Astrocyte of the spinal cord (primary cell): ENCODE results near the gene PITPNC1.

Experiments
- DNase-seq: peaks from one replicate; pipeline ENCODE4 v3.0.0; 2011; ENCODE audit warnings: low read depth, low spot score
- H3K4me3 ChIP-seq: 2 replicates; pipeline ENCODE4 v1.5.1; 2011; ENCODE audit warnings: low read depth, mild to moderate bottlenecking, low read length, moderate library complexity
- in situ Hi-C: cut with HindIII; loops from 2 replicates; pipeline ENCODE4 v1.10.0; 2017; ENCODE audit warnings: low sequenced_read_pairs
- TF ChIP-seq, protein P1 (sequence below): IDR thresholded peaks from 2 replicates; pipeline ENCODE4 v1.5.1; 2012; ENCODE audit warnings: low read depth, mild to moderate bottlenecking, low read length, inconsistent platforms

The PITPNC1 gene

GRCh38 chr17:67671493-67671892 lies 294.4 kb downstream of the PITPNC1 start:
- no peak overlapping the region for H3K4me3 ChIP-seq
- DNase-seq = no peak
- in situ Hi-C loops = no loop called here
- TF ChIP-seq, protein P1, sequence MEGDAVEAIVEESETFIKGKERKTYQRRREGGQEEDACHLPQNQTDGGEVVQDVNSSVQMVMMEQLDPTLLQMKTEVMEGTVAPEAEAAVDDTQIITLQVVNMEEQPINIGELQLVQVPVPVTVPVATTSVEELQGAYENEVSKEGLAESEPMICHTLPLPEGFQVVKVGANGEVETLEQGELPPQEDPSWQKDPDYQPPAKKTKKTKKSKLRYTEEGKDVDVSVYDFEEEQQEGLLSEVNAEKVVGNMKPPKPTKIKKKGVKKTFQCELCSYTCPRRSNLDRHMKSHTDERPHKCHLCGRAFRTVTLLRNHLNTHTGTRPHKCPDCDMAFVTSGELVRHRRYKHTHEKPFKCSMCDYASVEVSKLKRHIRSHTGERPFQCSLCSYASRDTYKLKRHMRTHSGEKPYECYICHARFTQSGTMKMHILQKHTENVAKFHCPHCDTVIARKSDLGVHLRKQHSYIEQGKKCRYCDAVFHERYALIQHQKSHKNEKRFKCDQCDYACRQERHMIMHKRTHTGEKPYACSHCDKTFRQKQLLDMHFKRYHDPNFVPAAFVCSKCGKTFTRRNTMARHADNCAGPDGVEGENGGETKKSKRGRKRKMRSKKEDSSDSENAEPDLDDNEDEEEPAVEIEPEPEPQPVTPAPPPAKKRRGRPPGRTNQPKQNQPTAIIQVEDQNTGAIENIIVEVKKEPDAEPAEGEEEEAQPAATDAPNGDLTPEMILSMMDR = no peak

- DNase-seq = no peak
- TF ChIP-seq, protein P1 = no peak
- no peak overlapping the region for H3K4me3 ChIP-seq
- in situ Hi-C loops = no loop called here
These were observed 295.7 kb downstream of the PITPNC1 start for GRCh38 chr17:67672592-67673335.

DNA sequence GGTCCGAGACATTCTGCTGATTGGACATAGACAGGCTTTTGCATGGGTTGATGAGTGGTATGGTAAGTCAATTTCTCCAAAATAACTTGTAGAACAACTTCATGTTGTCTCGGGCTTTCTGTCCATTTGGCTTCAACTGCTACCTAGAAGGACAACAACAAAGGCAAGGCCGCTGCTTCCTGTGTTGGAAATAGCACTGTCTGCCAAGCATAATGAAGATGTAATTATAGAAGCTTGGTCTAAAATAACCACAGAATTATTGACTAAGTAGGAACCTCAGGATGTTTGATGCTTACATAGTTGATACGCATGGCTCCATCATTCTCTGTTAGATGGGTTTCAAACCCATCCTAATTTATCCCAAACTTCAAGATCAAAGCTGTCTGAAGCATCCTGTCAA lies 298.4 kb downstream of the PITPNC1 start:
- TF ChIP-seq, protein P1 = no peak
- no peak overlapping the region for H3K4me3 ChIP-seq
- no peak for DNase-seq
- in situ Hi-C loops = no loop called here

DNA sequence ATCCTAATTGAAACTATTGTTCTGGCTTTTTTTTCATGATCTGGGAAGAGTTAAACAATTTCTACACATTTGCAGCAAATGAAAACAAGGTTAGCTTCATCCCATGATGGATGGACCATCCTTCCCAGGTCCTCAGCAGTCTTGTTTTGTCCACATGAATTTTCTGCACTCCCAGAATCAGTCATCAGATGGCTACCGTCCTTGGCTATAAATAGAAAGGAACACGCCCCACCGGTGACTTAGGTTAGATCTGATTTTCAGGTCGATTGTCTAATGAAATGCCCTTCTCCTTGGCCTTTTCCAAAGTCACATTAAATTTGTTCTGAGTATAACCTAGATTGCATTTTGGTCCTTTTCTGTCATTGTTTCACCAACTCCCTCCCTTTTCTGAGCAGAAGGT lies 299.2 kb downstream of the PITPNC1 start:
- DNase-seq = no peak
- TF ChIP-seq, protein P1 = no peak
- H3K4me3 ChIP-seq = no peak overlapping the region
- in situ Hi-C loops = no loop called here

GRCh38 chr17:67678414-67678813 lies 301.3 kb downstream of the PITPNC1 start:
- TF ChIP-seq, protein P1 = no peak
- no peak for DNase-seq
- H3K4me3 ChIP-seq = no peak overlapping the region
- in situ Hi-C loops = no loop called here

DNA sequence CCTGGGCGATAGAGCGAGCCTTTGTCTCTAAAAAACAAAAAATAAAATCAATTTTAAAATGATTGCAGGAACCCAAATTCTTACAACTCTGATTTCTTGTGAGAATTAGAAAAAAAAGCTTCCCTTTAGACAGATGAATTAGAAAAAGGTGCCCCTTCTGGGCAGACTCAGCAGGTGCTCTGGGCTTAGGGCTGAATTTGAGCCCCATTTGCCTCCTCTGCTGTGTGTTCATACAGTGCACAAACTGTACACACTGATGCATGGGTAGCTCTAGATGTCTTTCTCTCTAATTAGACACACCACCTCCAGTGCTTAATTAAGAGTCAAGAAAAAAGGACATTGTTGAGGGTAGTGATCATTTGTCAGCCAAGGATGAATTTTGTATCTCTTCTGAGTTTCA lies 302.1 kb downstream of the PITPNC1 start:
- H3K4me3 ChIP-seq = no peak overlapping the region
- TF ChIP-seq, protein P1 = no peak
- in situ Hi-C loops = no loop called here
- no peak for DNase-seq
